Testis (tissue), 2 donors: ENCODE results near the gene LPAR1.

ENCODE experiments used
- POLR2A ChIP-seq: fragments of 450-650 bp; IDR thresholded peaks from one replicate; pipeline ENCODE4 v1.6.1; 2017; ENCODE audit warnings: antibody characterized with exemption, mild to moderate bottlenecking, moderate library complexity
- TF ChIP-seq, protein P1 (sequence below), 3 experiments: fragments of 450-650 bp in 2 of 3; fragments of 200-600 bp in 1 of 3; sonication (generic) in 1 of 3; IDR thresholded peaks; one replicate each; pipeline ENCODE4 v1.5.1; 2016 to 2019; ENCODE audit warnings: antibody characterized with exemption in 3 of 3, mild to moderate bottlenecking in 2 of 3, moderate library complexity in 1 of 3

DNA sequence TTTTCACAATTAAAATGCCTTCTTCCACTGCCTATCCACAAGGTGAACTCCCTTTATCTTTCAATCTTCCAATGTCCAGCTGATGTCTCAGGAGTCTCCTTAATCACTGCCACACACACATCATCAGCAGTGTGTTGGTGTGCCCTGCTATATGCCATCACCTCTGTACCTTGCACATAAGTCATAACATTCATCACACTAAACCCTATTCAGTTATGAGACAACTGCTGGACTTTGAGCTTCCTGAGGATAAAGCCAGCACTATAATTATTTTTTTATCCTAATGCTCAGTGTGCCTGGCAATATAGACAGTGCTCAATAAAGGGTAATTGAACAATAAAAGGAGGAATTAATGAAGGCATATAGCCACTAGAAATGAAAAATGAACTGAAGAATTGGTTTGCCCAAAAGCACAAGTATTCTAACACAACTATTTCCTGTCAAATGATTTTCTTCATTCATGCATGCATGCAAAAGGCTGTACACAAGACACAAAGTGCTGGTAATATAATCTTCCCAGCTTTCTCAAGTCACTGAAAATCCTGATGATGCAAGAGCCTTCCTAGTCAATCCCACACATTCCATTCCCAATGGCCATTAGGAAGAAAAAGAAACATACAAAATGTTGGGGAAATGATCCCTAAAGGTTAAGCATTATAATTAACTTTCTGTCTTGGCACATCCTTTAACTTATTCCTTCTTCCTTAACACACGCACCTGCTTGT, 32.4 kb downstream of the LPAR1 start:
- TF ChIP-seq, protein P1, sequence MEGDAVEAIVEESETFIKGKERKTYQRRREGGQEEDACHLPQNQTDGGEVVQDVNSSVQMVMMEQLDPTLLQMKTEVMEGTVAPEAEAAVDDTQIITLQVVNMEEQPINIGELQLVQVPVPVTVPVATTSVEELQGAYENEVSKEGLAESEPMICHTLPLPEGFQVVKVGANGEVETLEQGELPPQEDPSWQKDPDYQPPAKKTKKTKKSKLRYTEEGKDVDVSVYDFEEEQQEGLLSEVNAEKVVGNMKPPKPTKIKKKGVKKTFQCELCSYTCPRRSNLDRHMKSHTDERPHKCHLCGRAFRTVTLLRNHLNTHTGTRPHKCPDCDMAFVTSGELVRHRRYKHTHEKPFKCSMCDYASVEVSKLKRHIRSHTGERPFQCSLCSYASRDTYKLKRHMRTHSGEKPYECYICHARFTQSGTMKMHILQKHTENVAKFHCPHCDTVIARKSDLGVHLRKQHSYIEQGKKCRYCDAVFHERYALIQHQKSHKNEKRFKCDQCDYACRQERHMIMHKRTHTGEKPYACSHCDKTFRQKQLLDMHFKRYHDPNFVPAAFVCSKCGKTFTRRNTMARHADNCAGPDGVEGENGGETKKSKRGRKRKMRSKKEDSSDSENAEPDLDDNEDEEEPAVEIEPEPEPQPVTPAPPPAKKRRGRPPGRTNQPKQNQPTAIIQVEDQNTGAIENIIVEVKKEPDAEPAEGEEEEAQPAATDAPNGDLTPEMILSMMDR (IDR thresholded peaks at IDR 0.05): no peak
- no peak for TF ChIP-seq POLR2A
